Smooth muscle cell (in vitro differentiated cells): ENCODE results near the gene ROPN1B. TPM values are rescaled to one million over a fixed set of nuclear protein-coding genes. Genes with fewer than 3 reads are reported as not detected.
A peak's percentile ranks its signal among the peaks of the same experiment; 100 is the strongest.
"Not testable (repeated sequence)": the region's sequence is repeated elsewhere in the genome, so short reads cannot be mapped to it uniquely, and the experiment has no call there.

Source experiments
- DNase-seq: peaks from one replicate; lab custom pipeline; 2025; ENCODE audit not compliant: unreplicated experiment; lab: John Stamatoyannopoulos, UW
- H2AFZ ChIP-seq: fragments of 200-600 bp; sonication (generic); 2 replicates; pipeline ENCODE4 v1.6.0; 2016; ENCODE audit warnings: antibody characterized with exemption, low read depth, mild to moderate bottlenecking
- H3F3A ChIP-seq: fragments of 200-600 bp; sonication (generic); 2 replicates; pipeline ENCODE4 v1.6.0; 2017; ENCODE audit warnings: antibody characterized with exemption, low read depth
- H3K27ac ChIP-seq: fragments of 200-600 bp; sonication (generic); 2 replicates; pipeline ENCODE4 v1.5.1; 2016; ENCODE audit warnings: low read depth, mild to moderate bottlenecking
- H3K27me3 ChIP-seq: fragments of 200-600 bp; sonication (generic); 2 replicates; pipeline ENCODE4 v1.6.1; 2016; ENCODE audit warnings: low read depth, mild to moderate bottlenecking
- H3K36me3 ChIP-seq: fragments of 200-600 bp; sonication (generic); 2 replicates; pipeline ENCODE4 v1.5.1; 2016; ENCODE audit warnings: low read depth
- H3K4me1 ChIP-seq: fragments of 200-600 bp; sonication (generic); 2 replicates; pipeline ENCODE4 v1.5.1; 2016; ENCODE audit warnings: low read depth
- H3K4me2 ChIP-seq: fragments of 200-600 bp; sonication (generic); 2 replicates; pipeline ENCODE4 v1.6.0; 2016; ENCODE audit warnings: mild to moderate bottlenecking
- H3K4me3 ChIP-seq: fragments of 200-600 bp; sonication (generic); 2 replicates; pipeline ENCODE4 v1.5.1; 2016; ENCODE audit warnings: mild to moderate bottlenecking
- H3K79me2 ChIP-seq: fragments of 200-600 bp; sonication (generic); 2 replicates; pipeline ENCODE4 v1.6.0; 2016; ENCODE audit warnings: low read depth, mild to moderate bottlenecking
- H3K9ac ChIP-seq: fragments of 200-600 bp; sonication (generic); 2 replicates; pipeline ENCODE4 v1.6.0; 2016; ENCODE audit warnings: low read depth
- H3K9me3 ChIP-seq: fragments of 200-600 bp; sonication (generic); replicated peaks from 2 replicates; pipeline ENCODE4 v1.5.1; 2016; ENCODE audit warnings: low read depth
- H4K20me1 ChIP-seq: fragments of 200-600 bp; sonication (generic); 2 replicates; pipeline ENCODE4 v1.6.0; 2016; ENCODE audit warnings: low read depth
- CTCF ChIP-seq: fragments of 200-600 bp; sonication (generic); IDR thresholded peaks from 2 replicates; pipeline ENCODE4 v1.5.1; 2017; ENCODE audit warnings: borderline replicate concordance, mild to moderate bottlenecking, antibody characterized with exemption; ENCODE audit not compliant: insufficient read depth, poor library complexity, severe bottlenecking
- WGBS: methylation state at CpG from one replicate; pipeline ENCODE4 v1.1.7; 2016; ENCODE audit warnings: low lambda C conversion rate; 5-methylcytosine and 5-hydroxymethylcytosine counted together
- polyA plus RNA-seq: library from polyadenylated mRNA; unstranded; fragments of >200 nt; fragmentation: Nextera tagmentation; extraction: Ambion mirVana; gene quantifications from 2 replicates; pipeline ENCODE4 v1.2.1, GENCODE V29; 2016
- total RNA-seq: library from RNA; depleted of rRNA; stranded (reverse); fragments of >200 nt; gene quantifications from 2 replicates; pipeline ENCODE4 v1.2.3, GENCODE V29; 2014

ROPN1B gene
- total RNA-seq (not detected in 2 replicates), polyA plus RNA-seq (not detected in 2 replicates)

DNA sequence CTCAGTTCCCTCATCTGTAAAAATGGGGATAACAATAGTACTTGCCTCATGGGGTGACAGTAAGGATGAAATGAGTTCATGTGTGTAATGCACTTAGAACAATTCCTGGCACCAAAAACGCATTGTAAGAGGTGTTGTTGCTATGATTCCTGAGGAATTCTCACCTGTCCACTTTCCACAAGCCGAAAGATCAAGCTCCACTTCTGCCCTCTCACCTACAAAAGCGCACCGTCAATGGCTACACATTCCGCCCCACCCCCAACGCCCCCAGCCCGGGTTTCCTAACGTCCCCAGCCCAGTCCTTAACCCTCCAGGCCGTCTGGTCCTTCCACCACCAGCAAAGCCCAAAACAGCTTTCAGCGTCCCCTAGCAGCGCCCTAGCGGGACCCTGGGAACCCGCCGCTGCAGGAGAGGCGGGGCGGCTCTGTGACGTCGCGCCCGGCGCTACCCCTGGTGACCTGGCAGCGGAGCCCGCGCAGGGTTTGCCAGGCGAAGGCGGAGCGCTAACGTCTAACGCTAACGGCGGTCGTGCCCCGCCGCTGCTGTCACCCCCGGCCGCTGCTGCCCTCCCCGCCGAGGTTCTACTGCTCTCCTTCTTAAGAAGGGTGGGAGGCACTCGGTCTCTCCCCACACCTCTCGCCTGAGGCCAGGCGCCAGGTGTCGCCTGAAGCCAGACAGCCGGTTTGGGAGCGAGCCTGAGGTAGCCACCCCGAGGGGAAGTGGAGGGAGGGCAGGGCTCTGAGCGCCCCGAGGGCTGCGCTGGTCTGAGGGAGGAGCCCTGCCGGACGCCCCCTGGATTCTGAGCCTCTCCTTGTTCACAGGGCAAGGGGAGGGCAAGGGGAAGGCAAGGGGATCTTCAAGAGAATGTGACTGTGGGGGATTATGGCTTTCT lies at the start of gene ROPN1B:
Gene ROPN1B (plus strand): TSS at position 478 of the 892 bp plus-strand sequence. CDS start 2,877 bp downstream, outside the sequence.
- not testable (repeated sequence) for H3K36me3 ChIP-seq, H4K20me1 ChIP-seq, H3F3A ChIP-seq, H3K4me2 ChIP-seq, H2AFZ ChIP-seq, H3K27ac ChIP-seq, H3K9me3 ChIP-seq, H3K4me3 ChIP-seq, H3K4me1 ChIP-seq, DNase-seq, H3K79me2 ChIP-seq, H3K9ac ChIP-seq
- 18% methylated on average over 4 of the region's 50 CpGs for WGBS
- peaks cover 63% of the 10 kb centered on the region for H3K27me3 ChIP-seq

DNA sequence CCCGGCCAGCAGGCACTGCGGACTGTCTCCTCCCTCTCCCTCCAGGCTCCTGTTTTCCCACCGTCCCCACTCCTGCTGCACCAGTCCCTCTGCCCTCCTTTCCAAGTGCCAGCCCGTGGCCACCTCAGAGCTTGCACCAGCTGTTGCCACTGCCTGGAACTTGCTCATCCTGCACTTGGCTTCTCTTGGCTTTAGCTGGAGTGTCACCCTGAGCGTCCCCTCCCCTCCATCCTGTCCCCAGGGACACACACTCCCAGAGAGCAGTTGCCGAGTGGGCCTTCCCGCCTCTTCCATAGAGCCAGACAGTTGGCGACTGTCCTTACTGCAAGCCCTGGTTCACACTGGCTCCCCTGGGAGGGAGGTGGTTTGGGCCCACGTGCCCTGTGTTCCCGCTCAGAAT lies 48.8 kb upstream of the ROPN1B start:
- not testable (repeated sequence) for H3K4me3 ChIP-seq, H2AFZ ChIP-seq, H3F3A ChIP-seq, H3K4me1 ChIP-seq, H3K9me3 ChIP-seq, H3K27ac ChIP-seq, H3K27me3 ChIP-seq, DNase-seq, H3K9ac ChIP-seq, H3K79me2 ChIP-seq, H4K20me1 ChIP-seq, H3K36me3 ChIP-seq, H3K4me2 ChIP-seq
- WGBS: 92% methylated on average over 10 of the region's 10 CpGs

- H3K4me1 ChIP-seq, H3K36me3 ChIP-seq, H3K4me3 ChIP-seq, H3K79me2 ChIP-seq, H3K27ac ChIP-seq, H3K4me2 ChIP-seq, H3K9me3 ChIP-seq, H2AFZ ChIP-seq, H3K27me3 ChIP-seq, H3F3A ChIP-seq, H4K20me1 ChIP-seq, H3K9ac ChIP-seq, DNase-seq: not testable (repeated sequence)
- WGBS: 86% methylated on average over 14 of the region's 14 CpGs
Observed at GRCh38 chr3:125920751-125921279, 48.2 kb upstream of the ROPN1B start.

- not testable (repeated sequence) for DNase-seq, H3K36me3 ChIP-seq, H3K4me1 ChIP-seq, H4K20me1 ChIP-seq, H3K79me2 ChIP-seq, H3F3A ChIP-seq, H3K9ac ChIP-seq, H2AFZ ChIP-seq, H3K27me3 ChIP-seq, H3K9me3 ChIP-seq, H3K27ac ChIP-seq, H3K4me3 ChIP-seq, H3K4me2 ChIP-seq
- peak; percentile 45 for TF ChIP-seq CTCF
- WGBS: 57% methylated on average over 5 of the region's 5 CpGs
Observed at GRCh38 chr3:125921712-125922111, 47.3 kb upstream of the ROPN1B start.

DNA sequence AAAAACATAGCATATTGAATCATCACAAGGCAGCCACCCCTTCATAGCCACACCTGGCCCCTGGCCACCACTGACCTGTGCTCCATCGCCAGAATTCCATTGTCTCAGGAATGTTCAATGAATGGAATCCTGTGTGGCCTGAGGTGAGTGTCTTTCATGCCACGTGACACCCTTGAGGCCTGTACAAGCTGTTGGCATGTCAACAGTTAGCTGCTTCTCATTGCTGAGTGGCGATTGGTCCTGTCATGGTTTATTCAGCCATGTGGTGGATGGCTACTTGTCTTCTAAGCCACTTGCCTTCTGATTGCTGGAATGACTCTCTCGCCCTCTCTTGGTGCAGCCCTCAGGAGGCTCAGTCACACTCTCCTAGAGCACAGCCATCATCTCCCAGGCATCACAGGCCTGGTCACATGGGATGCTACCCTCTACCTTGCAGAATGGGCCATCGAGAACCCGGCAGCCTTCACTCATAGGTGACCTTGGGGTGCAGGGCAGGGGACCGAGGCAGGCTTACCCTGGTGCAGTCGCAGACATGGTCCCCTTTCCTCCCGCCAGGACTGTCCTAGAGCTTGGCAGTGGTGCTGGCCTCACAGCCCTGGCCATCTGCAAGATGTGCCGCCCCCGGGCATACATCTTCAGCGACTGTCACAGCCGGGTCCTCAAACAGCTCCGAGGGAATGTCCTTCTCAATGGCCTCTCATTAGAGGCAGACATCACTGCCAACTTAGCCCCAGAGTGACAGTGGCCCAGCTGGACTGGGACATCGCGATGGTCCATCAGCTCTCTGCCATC lies 45.5 kb upstream of the ROPN1B start:
- not testable (repeated sequence) for H3F3A ChIP-seq, H3K36me3 ChIP-seq, H3K27ac ChIP-seq, H4K20me1 ChIP-seq, H3K4me1 ChIP-seq, DNase-seq, H3K9me3 ChIP-seq, H3K4me2 ChIP-seq, H3K4me3 ChIP-seq, H2AFZ ChIP-seq, H3K9ac ChIP-seq, H3K27me3 ChIP-seq, H3K79me2 ChIP-seq
- WGBS: 83% methylated on average over 16 of the region's 16 CpGs

DNA sequence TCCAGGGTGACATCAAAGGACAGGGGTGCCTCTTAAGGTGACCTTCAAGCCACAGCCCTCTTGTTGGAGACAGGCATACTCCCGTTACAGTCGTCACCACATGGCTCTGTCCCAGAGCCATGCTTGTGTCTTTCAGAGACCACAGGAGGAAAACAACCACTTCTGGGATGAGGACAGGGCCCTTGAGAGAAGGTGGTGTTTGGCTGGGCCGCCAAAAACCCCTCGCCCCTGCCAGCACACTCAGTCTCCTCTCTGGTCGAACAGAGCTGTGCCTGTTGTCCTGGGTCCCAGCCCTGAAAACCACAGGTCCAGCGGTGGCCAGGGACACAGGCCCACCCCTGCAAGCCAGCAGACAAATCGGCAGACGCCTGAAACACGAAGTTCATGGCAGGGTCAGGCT lies 44.7 kb upstream of the ROPN1B start:
- H3K4me2 ChIP-seq, H3K79me2 ChIP-seq, H3F3A ChIP-seq, H3K9ac ChIP-seq, H3K36me3 ChIP-seq, DNase-seq, H3K27me3 ChIP-seq, H3K27ac ChIP-seq, H2AFZ ChIP-seq, H3K4me3 ChIP-seq, H4K20me1 ChIP-seq, H3K9me3 ChIP-seq, H3K4me1 ChIP-seq: not testable (repeated sequence)
- WGBS: 80% methylated on average over 9 of the region's 9 CpGs

DNA sequence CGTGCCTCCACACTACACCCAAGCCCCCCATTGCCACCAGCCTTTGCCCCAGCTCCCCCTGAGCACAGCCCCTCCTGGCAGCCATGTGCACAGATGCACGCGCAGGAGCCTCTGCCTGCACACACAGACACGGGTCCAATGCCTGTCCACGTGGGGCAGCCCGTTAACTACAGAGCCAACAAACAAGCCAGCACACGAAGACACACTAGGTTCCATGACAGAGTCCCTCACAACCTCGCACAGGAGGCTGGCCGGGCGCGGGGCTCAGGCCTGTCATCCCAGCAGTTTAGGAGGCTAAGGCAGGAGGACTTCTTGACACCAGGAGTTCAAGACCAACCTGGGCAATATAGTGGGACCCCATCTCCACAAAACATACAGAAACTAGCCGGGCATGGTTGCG lies 43.3 kb upstream of the ROPN1B start:
- not testable (repeated sequence) for H3K9me3 ChIP-seq, H4K20me1 ChIP-seq, H3K36me3 ChIP-seq, H3K27ac ChIP-seq, H3K27me3 ChIP-seq, H3K4me3 ChIP-seq, H3K9ac ChIP-seq, DNase-seq, H3K4me2 ChIP-seq, H2AFZ ChIP-seq, H3K4me1 ChIP-seq, H3K79me2 ChIP-seq, H3F3A ChIP-seq
- 90% methylated on average over 12 of the region's 13 CpGs for WGBS
